GM19239 (cell line): ENCODE measurements around the gene SERTAD2.

ENCODE experiments used
- DNase-seq: peaks from one replicate; pipeline ENCODE4 v3.0.0; 2011; ENCODE audit warnings: low spot score; ENCODE audit not compliant: insufficient read length
- FAIRE-seq: peaks from 2 replicates; lab custom pipeline; 2011; peaks lifted over from hg19 to GRCh38; lab: Jason Lieb, UNC

The SERTAD2 gene

GRCh38 chr2:64653109-64654062 is at the start of gene SERTAD2:
Gene SERTAD2, minus strand, starts transcription at chr2:64653913. Its CDS starts 17,042 bp downstream, at chr2:64636871.
- no peak for FAIRE-seq
- DNase-seq, result peak; percentile 82

- FAIRE-seq, result peak; percentile 48
- no peak for DNase-seq
Observed at GRCh38 chr2:64700133-64700809, 46.6 kb upstream of the SERTAD2 start.

- FAIRE-seq (peak; percentile 98), DNase-seq (no peak)
Observed at GRCh38 chr2:64699712-64700111, 46.0 kb upstream of the SERTAD2 start.

GRCh38 chr2:64698668-64699444 is 45.1 kb upstream of the SERTAD2 start:
- FAIRE-seq (peak; percentile 95), DNase-seq (no peak)

- DNase-seq (no peak), FAIRE-seq (no peak)
Observed at GRCh38 chr2:64698177-64698643, 44.5 kb upstream of the SERTAD2 start.

GRCh38 chr2:64697297-64698176 is 43.8 kb upstream of the SERTAD2 start:
- peak; percentile 83 for FAIRE-seq

GRCh38 chr2:64696636-64697035 is 42.9 kb upstream of the SERTAD2 start:
- DNase-seq (no peak), FAIRE-seq (peak; percentile 83)

More at GRCh38 chr2:64697297-64698176, 43.8 kb upstream of the SERTAD2 start:
- DNase-seq, result no peak

GRCh38 chr2:64695721-64696261 is 42.1 kb upstream of the SERTAD2 start:
- FAIRE-seq (peak; percentile 62), DNase-seq (no peak)

- DNase-seq (no peak), FAIRE-seq (no peak)
Observed at GRCh38 chr2:64692401-64692800, 38.7 kb upstream of the SERTAD2 start.

GRCh38 chr2:64688909-64689308 is 35.2 kb upstream of the SERTAD2 start:
- DNase-seq, result no peak

GRCh38 chr2:64686283-64686956 is 32.7 kb upstream of the SERTAD2 start:
- FAIRE-seq (peak; percentile 33), DNase-seq (no peak)

More at GRCh38 chr2:64688909-64689308, 35.2 kb upstream of the SERTAD2 start:
- FAIRE-seq, result no peak

GRCh38 chr2:64685430-64685829 is 31.7 kb upstream of the SERTAD2 start:
- DNase-seq (no peak), FAIRE-seq (no peak)

- DNase-seq (no peak), FAIRE-seq (no peak)
Observed at GRCh38 chr2:64683771-64684510, 30.2 kb upstream of the SERTAD2 start.

- DNase-seq, result no peak
- peak; percentile 11 for FAIRE-seq
Observed at GRCh38 chr2:64681479-64681967, 27.8 kb upstream of the SERTAD2 start.

- DNase-seq, result no peak
- no peak for FAIRE-seq
Observed at GRCh38 chr2:64679673-64680425, 26.1 kb upstream of the SERTAD2 start.

GRCh38 chr2:64678771-64679590 is 25.3 kb upstream of the SERTAD2 start:
- FAIRE-seq (peak; percentile 70), DNase-seq (no peak)
